K562 (cell line): ENCODE data around the gene KCNQ5. TPM values are rescaled to one million over a fixed set of nuclear protein-coding genes. Genes with fewer than 3 reads are reported as not detected.

ENCODE experiments used
- ATAC-seq: fragments of 200-7000 bp; cut with Tn5 transposase; 3 replicates; pipeline ENCODE4 v1.9.1; 2020; ENCODE audit warnings: moderate library complexity
- BruUV-seq: library from RNA; stranded (reverse); fragments of 400-500 nt; replicated peaks from 2 replicates; lab custom pipeline; 2021; lab: Mats Ljungman, UMichigan
- CTCF ChIA-PET: fragments of 300-600 bp; formaldehyde crosslinking; extraction: SDS; loops from one replicate; lab custom pipeline; 2021; ENCODE audit warnings: low intra/inter-chr PET ratio; lab: Yijun Ruan, JAX
- POLR2A ChIA-PET: fragments of 300-600, 350-650 bp; sonication (Branson Sonifier 250); formaldehyde crosslinking; extraction: SDS; loops from one replicate; lab custom pipeline; 2021; ENCODE audit warnings: antibody characterized with exemption, inconsistent platforms; lab: Yijun Ruan, JAX
- DNase-seq, 4 experiments: peaks; one replicate each; pipeline versions ENCODE4 v3.0.0 to v3.0.0-alpha.2; 2011 to 2018; ENCODE audit warnings: low spot score in 3 of 4, mixed read lengths in 3 of 4; ENCODE audit errors: extremely low read depth in 1 of 4
- FAIRE-seq: peaks from 2 replicates; lab custom pipeline; 2011; peaks lifted over from hg19 to GRCh38; lab: Jason Lieb, UNC
- H2AFZ ChIP-seq: 2 replicates; pipeline ENCODE4 v1.6.0; 2011; ENCODE audit warnings: low read depth, low read length, control low read depth, inconsistent platforms
- H3K27ac ChIP-seq: fragments of 200-600 bp; 3 replicates; pipeline ENCODE4 v1.8.0; 2011; ENCODE audit warnings: low read depth, mild to moderate bottlenecking, control low read depth, inconsistent platforms, low read length, moderate library complexity, mixed read lengths; ENCODE audit errors: extremely low read depth
- H3K27me3 ChIP-seq, 2 experiments: fragments of 300-600 bp in 1 of 2; 2 replicates in 1 of 2; 3 replicates in 1 of 2; pipeline versions ENCODE4 v1.6.0 to v1.8.0; 2011; ENCODE audit warnings: inconsistent platforms in 2 of 2, low read length in 2 of 2, mild to moderate bottlenecking in 1 of 2, mixed read lengths in 1 of 2, moderate library complexity in 1 of 2; ENCODE audit not compliant: control insufficient read depth in 2 of 2, insufficient read depth in 2 of 2
- H3K36me3 ChIP-seq: fragments of 300-600 bp; 3 replicates; pipeline ENCODE4 v1.8.0; 2011; ENCODE audit warnings: mild to moderate bottlenecking, low read length, inconsistent platforms; ENCODE audit not compliant: control insufficient read depth, insufficient read depth
- H3K4me1 ChIP-seq, 2 experiments: fragments of 200-600 bp in 1 of 2; replicated peaks in 1 of 2; 2 replicates in 1 of 2; 3 replicates in 1 of 2; pipeline versions ENCODE4 v1.5.1 to v1.8.0; 2011; ENCODE audit warnings: inconsistent platforms in 2 of 2, low read length in 2 of 2, mild to moderate bottlenecking in 1 of 2, mixed read lengths in 1 of 2, moderate library complexity in 1 of 2; ENCODE audit not compliant: control insufficient read depth in 2 of 2, insufficient read depth in 2 of 2
- H3K4me2 ChIP-seq: 2 replicates; pipeline ENCODE4 v1.6.1; 2011; ENCODE audit warnings: low read length, control low read depth, inconsistent platforms, mixed read lengths; ENCODE audit not compliant: insufficient read depth
- H3K4me3 ChIP-seq: fragments of 200-600 bp; sonication (generic), shearing (Covaris generic); 2 replicates; pipeline ENCODE4 v1.5.1; 2016; ENCODE audit warnings: control low read depth, inconsistent platforms
- H3K79me2 ChIP-seq: fragments of 200-600 bp; 3 replicates; pipeline ENCODE4 v1.8.0; 2011; ENCODE audit warnings: low read length, inconsistent platforms; ENCODE audit not compliant: control insufficient read depth, insufficient read depth
- H3K9ac ChIP-seq, 2 experiments: 2 replicates each; pipeline versions ENCODE4 v1.6.0 to v1.6.1; 2011; ENCODE audit warnings: low read depth in 2 of 2, low read length in 2 of 2, control low read depth in 1 of 2, inconsistent platforms in 1 of 2, mild to moderate bottlenecking in 1 of 2, mixed read lengths in 1 of 2; ENCODE audit not compliant: insufficient read depth in 1 of 2
- H3K9me1 ChIP-seq: one replicate; pipeline ENCODE4 v1.6.0; 2011; ENCODE audit warnings: inconsistent platforms, mild to moderate bottlenecking, low read length, moderate library complexity; ENCODE audit not compliant: control insufficient read depth, insufficient read depth
- H3K9me3 ChIP-seq: replicated peaks from 2 replicates; pipeline ENCODE4 v1.5.1; 2011; ENCODE audit warnings: low read depth, low read length, inconsistent platforms; ENCODE audit not compliant: control insufficient read depth, insufficient read depth
- H4K20me1 ChIP-seq: replicated peaks from 2 replicates; pipeline ENCODE4 v1.6.1; 2011; ENCODE audit warnings: low read length, inconsistent platforms, mixed read lengths; ENCODE audit not compliant: control insufficient read depth, insufficient read depth
- DDX20 ChIP-seq: fragments of 450-650 bp; IDR thresholded peaks from 2 replicates; pipeline ENCODE4 v1.6.1; 2016; ENCODE audit warnings: missing genetic modification characterization, low read depth, mild to moderate bottlenecking, missing compliant biosample characterization, moderate library complexity
- ESRRA ChIP-seq: fragments of 450-650 bp; IDR thresholded peaks from 2 replicates; pipeline ENCODE4 v1.6.1; 2014; ENCODE audit warnings: low read depth, mild to moderate bottlenecking, moderate library complexity, borderline replicate concordance
- FOXK1 ChIP-seq: sonication (generic); formaldehyde crosslinking; IDR thresholded peaks from 2 replicates; pipeline ENCODE4 v1.8.0; 2022; ENCODE audit warnings: missing genetic modification reagents, mild to moderate bottlenecking, borderline replicate concordance
- ZFP30 ChIP-seq: fragments of 250-450 bp; sonication (Bioruptor Pico); IDR thresholded peaks from 2 replicates; pipeline ENCODE4 v1.8.0; 2022; ENCODE audit warnings: moderate library complexity, mild to moderate bottlenecking, inconsistent platforms, borderline replicate concordance
- ZNF140 ChIP-seq: fragments of 250-450 bp; sonication (Bioruptor Pico); IDR thresholded peaks from 2 replicates; pipeline ENCODE4 v1.8.0; 2021; ENCODE audit warnings: moderate library complexity, mild to moderate bottlenecking, inconsistent platforms
- WGBS: fragments of 100-300 bp; shearing (Covaris generic); methylation state at CpG from one replicate; pipeline ENCODE4 v1.1.6; 2016; ENCODE audit warnings: low coverage, mixed read lengths; ENCODE audit not compliant: insufficient coverage; ENCODE audit errors: missing lambda C conversion rate; 5-methylcytosine and 5-hydroxymethylcytosine counted together
- in situ Hi-C: fragments of 300-500 bp; cut with MboI; formaldehyde crosslinking; loops from 4 replicates; pipeline ENCODE4 v1.15.0; 2018; ENCODE audit warnings: inconsistent platforms, mixed read lengths
- intact Hi-C: fragments of 100-400 bp; cut with micrococcal nuclease; formaldehyde crosslinking; loops from 2 replicates; pipeline ENCODE4 v1.14.2; 2022
- polyA plus RNA-seq, 8 experiments: library from polyadenylated mRNA; depleted of rRNA in 4 of 8; stranded (reverse) in 5 of 8; unstranded in 3 of 8; fragments of >200 nt; fragmentation: Nextera tagmentation in 2 of 8; fragmentation: Illumina TruSeq in 1 of 8; extraction: Ambion mirVana in 2 of 8; extraction: Trizol in 1 of 8; gene quantifications; 2 replicates each; pipeline versions ENCODE4 v1.2.1 to v1.2.3, GENCODE V29; 2011 to 2014; ENCODE audit warnings: inconsistent platforms in 1 of 8, missing spikeins in 1 of 8
- total RNA-seq, 7 experiments: library from RNA; depleted of rRNA in 6 of 7; stranded (reverse); fragments of >200 nt in 6 of 7; fragmentation: Illumina TruSeq in 2 of 7; extraction: Trizol in 2 of 7; gene quantifications; 2 replicates each; pipeline versions ENCODE4 v1.2.1 to v1.2.3, GENCODE V29; 2011 to 2021; ENCODE audit warnings: low replicate concordance in 1 of 7

KCNQ5 gene
- total and polyA plus RNA-seq, 9 of the 15 experiments (the other 6 are each of a cell fraction or from before 2014, with no cell fraction given) = 0.31 to 5.9 (median 2.6) TPM

DNA sequence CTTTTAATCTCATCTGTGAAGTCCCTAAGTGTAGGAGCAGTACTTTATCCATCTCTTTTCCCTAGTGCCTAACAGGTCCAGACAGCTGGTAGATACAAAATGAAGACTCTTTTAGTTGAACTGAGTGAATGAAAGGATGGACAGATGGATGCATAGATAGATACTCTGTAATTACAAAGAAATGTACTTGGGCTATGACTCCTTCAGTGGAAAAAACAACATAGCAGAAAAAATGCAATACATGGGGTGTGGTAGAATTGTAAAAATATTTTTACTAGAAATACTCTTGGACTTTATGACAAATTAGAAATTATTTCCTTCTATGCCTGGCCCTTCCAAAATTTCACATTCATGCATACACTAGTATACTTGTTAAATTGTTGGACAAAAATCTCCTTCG, 29.3 kb downstream of the KCNQ5 start:
- H3K4me3 ChIP-seq = no peak overlapping the region
- H3K4me2 ChIP-seq = no peak overlapping the region
- no peak for ATAC-seq
- H3K9me3 ChIP-seq = no peaks in the 10 kb centered on the region
- no peak overlapping the region for H3K27ac ChIP-seq
- no peaks in the 10 kb centered on the region for H3K9me1 ChIP-seq
- no peak for FAIRE-seq
- no peak for DNase-seq
- H2AFZ ChIP-seq = no peak overlapping the region
- in situ Hi-C loops = no loop called here
- H4K20me1 ChIP-seq = no peaks in the 10 kb centered on the region
- no peak for TF ChIP-seq FOXK1
- TF ChIP-seq ESRRA = no peak
- no peak for TF ChIP-seq ZNF140
- no peak for TF ChIP-seq DDX20 (tag)
- no peak for TF ChIP-seq ZFP30 (CRISPR knock-in tag)
- no peak overlapping the region for H3K9ac ChIP-seq
- H3K27me3 ChIP-seq = no peaks in the 10 kb centered on the region
- ChIA-PET CTCF (no interaction called here), POLR2A (no interaction called here)
- no peaks in the 10 kb centered on the region for H3K4me1 ChIP-seq
- WGBS = 33% methylated on average over 1 of the region's 1 CpG
- no peaks in the 10 kb centered on the region for H3K79me2 ChIP-seq
- BruUV-seq = no TSS peak
- no peaks in the 10 kb centered on the region for H3K36me3 ChIP-seq
- intact Hi-C loops = no loop called here
